GM12878 (cell line): ENCODE results near the gene MYLIP. TPM values are rescaled to one million over a fixed set of nuclear protein-coding genes. Genes with fewer than 3 reads are reported as not detected.

Experiments used
- ATAC-seq: fragments of 200-7000 bp; cut with Tn5 transposase; 3 replicates; pipeline ENCODE4 v1.9.1; 2020; ENCODE audit warnings: mild to moderate bottlenecking, moderate library complexity
- BruUV-seq: library from RNA; stranded (reverse); fragments of 400-500 nt; replicated peaks from 2 replicates; lab custom pipeline; 2021; lab: Mats Ljungman, UMichigan
- CTCF ChIA-PET: fragments of 300-600 bp; sonication (Branson Sonifier 250); formaldehyde crosslinking; extraction: SDS; loops from one replicate; lab custom pipeline; 2021; ENCODE audit warnings: inconsistent platforms; lab: Yijun Ruan, JAX
- POLR2A ChIA-PET: fragments of 350-600 bp; formaldehyde crosslinking; extraction: SDS; loops from one replicate; lab custom pipeline; 2021; ENCODE audit warnings: inconsistent platforms; lab: Charles Lee
- RAD21 ChIA-PET: fragments of 300-600 bp; sonication (Branson Sonifier 250); formaldehyde crosslinking; loops from one replicate; lab custom pipeline; 2023; ENCODE audit warnings: antibody characterized with exemption; ENCODE audit not compliant: unreplicated experiment; lab: Charles Lee
- SMC1A ChIA-PET: fragments of 300-600 bp; sonication (Branson Sonifier 250); formaldehyde crosslinking; loops from one replicate; lab custom pipeline; 2023; ENCODE audit not compliant: unreplicated experiment, uncharacterized antibody; lab: Charles Lee
- DNase-seq: peaks from one replicate; pipeline ENCODE4 v3.0.0-alpha.2; 2011; ENCODE audit warnings: low read depth, low spot score
- FAIRE-seq: peaks from 3 replicates; lab custom pipeline; 2011; peaks lifted over from hg19 to GRCh38; lab: Jason Lieb, UNC
- H2AFZ ChIP-seq: 2 replicates; pipeline ENCODE4 v1.6.0; 2011; ENCODE audit warnings: low read depth, low read length, control low read depth; ENCODE audit not compliant: control insufficient read depth
- H3K27ac ChIP-seq: 2 replicates; pipeline ENCODE4 v1.5.1; 2011; ENCODE audit warnings: control low read depth; ENCODE audit not compliant: control insufficient read depth, insufficient read depth
- H3K27me3 ChIP-seq, 2 experiments: replicated peaks in 1 of 2; 2 replicates each; pipeline versions ENCODE4 v1.6.0 to v1.6.1; 2011; ENCODE audit warnings: low read length in 1 of 2; ENCODE audit not compliant: control insufficient read depth in 2 of 2, insufficient read depth in 2 of 2
- H3K36me3 ChIP-seq, 2 experiments: 2 replicates each; pipeline ENCODE4 v1.5.1; 2011; ENCODE audit warnings: low read length in 1 of 2; ENCODE audit not compliant: control insufficient read depth in 2 of 2, insufficient read depth in 2 of 2
- H3K4me1 ChIP-seq: 2 replicates; pipeline ENCODE4 v1.6.1; 2011; ENCODE audit warnings: mild to moderate bottlenecking, low read length, moderate library complexity, mixed read lengths; ENCODE audit not compliant: control insufficient read depth, insufficient read depth
- H3K4me2 ChIP-seq: 2 replicates; pipeline ENCODE4 v1.6.0; 2011; ENCODE audit warnings: control low read depth; ENCODE audit not compliant: control insufficient read depth, insufficient read depth
- H3K4me3 ChIP-seq: fragments of 200-600 bp; sonication (generic); 2 replicates; pipeline ENCODE4 v1.5.1; 2016
- H3K79me2 ChIP-seq: 2 replicates; pipeline ENCODE4 v1.6.0; 2011; ENCODE audit warnings: low read length; ENCODE audit not compliant: control insufficient read depth, insufficient read depth
- H3K9ac ChIP-seq: 2 replicates; pipeline ENCODE4 v1.8.0; 2011; ENCODE audit warnings: low read length, control low read depth, mixed read lengths; ENCODE audit not compliant: control insufficient read depth, insufficient read depth
- H3K9me3 ChIP-seq: replicated peaks from 3 replicates; pipeline ENCODE4 v1.5.1; 2011; ENCODE audit warnings: mild to moderate bottlenecking, low read length; ENCODE audit not compliant: control insufficient read depth, insufficient read depth
- H4K20me1 ChIP-seq: 2 replicates; pipeline ENCODE4 v1.6.0; 2011; ENCODE audit not compliant: control insufficient read depth, insufficient read depth
- CBFB ChIP-seq: IDR thresholded peaks from 2 replicates; pipeline ENCODE4 v1.6.1; 2016; ENCODE audit warnings: antibody characterized with exemption, low read depth
- CHD1 ChIP-seq: IDR thresholded peaks from 2 replicates; pipeline ENCODE4 v1.6.1; 2012; ENCODE audit warnings: low read depth, low read length, improper control_type of control experiment
- EED ChIP-seq: sonication (generic); IDR thresholded peaks from 2 replicates; pipeline ENCODE4 v1.6.1; 2016; ENCODE audit warnings: antibody characterized with exemption, low read depth
- HCFC1 ChIP-seq: fragments of 150-350 bp; IDR thresholded peaks from 2 replicates; pipeline ENCODE4 v1.6.1; 2014; ENCODE audit warnings: low read length
- MEF2A ChIP-seq: IDR thresholded peaks from 2 replicates; pipeline ENCODE4 v1.6.1; 2011; ENCODE audit warnings: low read depth, mild to moderate bottlenecking, low read length, moderate library complexity; ENCODE audit not compliant: insufficient read depth
- PAX5 ChIP-seq: IDR thresholded peaks from 2 replicates; pipeline ENCODE4 v1.6.1; 2011; ENCODE audit warnings: low read depth, low read length, borderline replicate concordance
- PRDM15 ChIP-seq: fragments of 450-650 bp; formaldehyde crosslinking; IDR thresholded peaks from 2 replicates; pipeline ENCODE4 v1.4.0; 2020; ENCODE audit warnings: mild to moderate bottlenecking, moderate library complexity
- RAD51 ChIP-seq: fragments of 450-650 bp; IDR thresholded peaks from 2 replicates; pipeline ENCODE4 v1.6.1; 2016; ENCODE audit warnings: moderate library complexity, mild to moderate bottlenecking, inconsistent platforms
- RELB ChIP-seq: fragments of 450-650 bp; IDR thresholded peaks from 2 replicates; pipeline ENCODE4 v1.6.1; 2017; ENCODE audit warnings: low read depth, mild to moderate bottlenecking, moderate library complexity
- SMC3 ChIP-seq: IDR thresholded peaks from 2 replicates; pipeline ENCODE4 v1.6.1; 2011; ENCODE audit warnings: low read length, improper control_type of control experiment, borderline replicate concordance
- SUPT20H ChIP-seq: IDR thresholded peaks from 2 replicates; pipeline ENCODE4 v1.6.1; 2011; ENCODE audit warnings: low read depth, mild to moderate bottlenecking, low read length, moderate library complexity, borderline replicate concordance; ENCODE audit not compliant: control insufficient read depth
- ZBTB33 ChIP-seq: fragments of 450-650 bp; IDR thresholded peaks from 2 replicates; pipeline ENCODE4 v1.6.1; 2017; ENCODE audit warnings: mild to moderate bottlenecking
- ZNF207 ChIP-seq: fragments of 450-650 bp; IDR thresholded peaks from 2 replicates; pipeline ENCODE4 v1.6.1; 2014; ENCODE audit warnings: antibody characterized with exemption, mild to moderate bottlenecking, borderline replicate concordance
- ZSCAN29 ChIP-seq: fragments of 450-650 bp; IDR thresholded peaks from 2 replicates; pipeline ENCODE4 v1.6.1; 2017; ENCODE audit warnings: mild to moderate bottlenecking, moderate library complexity
- WGBS: methylation state at CpG from one replicate; pipeline ENCODE4 v1.1.6; 2016; ENCODE audit warnings: low lambda C conversion rate; ENCODE audit not compliant: insufficient replicate concordance, insufficient coverage; ENCODE audit errors: missing lambda C conversion rate; 5-methylcytosine and 5-hydroxymethylcytosine counted together
- in situ Hi-C: fragments of 300-500 bp; cut with MboI; formaldehyde crosslinking; loops from 9 replicates; pipeline ENCODE4 v1.14.3; 2018; ENCODE audit warnings: mixed read lengths
- intact Hi-C: fragments of 100-400 bp; cut with micrococcal nuclease; formaldehyde crosslinking; loops from one replicate; pipeline ENCODE4 v1.14.2; 2022; ENCODE audit not compliant: unreplicated experiment
- polyA plus RNA-seq, 11 experiments: library from polyadenylated mRNA; depleted of rRNA in 4 of 11; unstranded in 6 of 11; stranded (reverse) in 5 of 11; fragments of >200 nt; fragmentation: Nextera tagmentation in 4 of 11; fragmentation: Illumina TruSeq in 1 of 11; extraction: Ambion mirVana in 4 of 11; extraction: Trizol in 1 of 11; gene quantifications; 1 replicate in 1 of 11; 2 replicates in 10 of 11; pipeline versions ENCODE4 v1.2.1 to v1.2.3, GENCODE V29; 2011 to 2016; ENCODE audit warnings: inconsistent platforms in 2 of 11, missing spikeins in 2 of 11, low read depth in 1 of 11
- total RNA-seq, 4 experiments: library from RNA; depleted of rRNA in 3 of 4; stranded (reverse); fragments of >200 nt in 3 of 4; fragmentation: Illumina TruSeq in 1 of 4; extraction: Trizol in 1 of 4; gene quantifications; 2 replicates each; pipeline versions ENCODE4 v1.2.1 to v1.2.3, GENCODE V29; 2013 to 2021

MYLIP gene
- total and polyA plus RNA-seq, 10 of the 15 experiments (the other 5 are each of a cell fraction or from before 2014, with no cell fraction given), result 5.3 to 123 (median 12.5) TPM

DNA sequence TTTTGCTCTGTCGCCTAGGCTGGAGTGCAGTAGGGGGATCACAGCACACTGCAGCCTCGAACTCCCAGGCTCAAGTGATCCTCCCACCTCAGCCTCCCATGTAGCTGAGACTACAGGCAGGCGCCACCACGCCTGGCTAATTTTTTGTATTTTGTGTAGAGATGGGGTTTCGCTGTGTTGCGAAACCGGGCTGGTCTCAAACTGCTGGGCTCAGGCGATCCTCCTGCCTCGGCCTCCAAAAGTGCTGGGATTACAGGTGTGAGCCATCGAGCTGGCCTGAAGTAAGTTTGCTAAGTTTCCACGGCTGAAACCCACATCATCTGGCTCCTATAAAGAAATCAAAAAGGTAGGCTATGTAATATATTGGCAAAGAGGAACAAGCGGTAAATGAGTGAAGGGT is 1.4 kb upstream of the MYLIP start (continued):
- TF ChIP-seq PRDM15 (CRISPR knock-in tag) (no peak), PAX5 (no peak)

- Histone ChIP-seq H3K4me2 (peak overlapping the region; percentile 99), H3K4me1 (peaks cover 6% of the 10 kb centered on the region), H2AFZ (no peak overlapping the region), H3K9me3 (no peaks in the 10 kb centered on the region), H3K27me3 (no peaks in the 10 kb centered on the region), H3K36me3 (peaks cover 0 to 6% of the 10 kb centered on the region in 2 experiments; a peak in 2 of 4 replicates), H3K27ac (peak overlapping the region; percentile 53), H3K79me2 (peaks cover 59% of the 10 kb centered on the region), H4K20me1 (peaks cover 5% of the 10 kb centered on the region; the same call in 1 of the 2 replicates), H3K9ac (peak overlapping the region; percentile 76), H3K4me3 (peak overlapping the region; percentile 86)
- DNase-seq, result no peak
- BruUV-seq, result no TSS peak
- in situ Hi-C loops, result loop anchor here (5.0 kb wide), 1 partner anchor 438 kb away; no protein-coding TSS in a partner anchor
- WGBS, result 3% methylated on average over 19 of the region's 36 CpGs
- FAIRE-seq, result no peak
- intact Hi-C loops, result loop anchor here (2.0 to 5.0 kb wide), 6 partner anchors 33 to 229 kb away; no protein-coding TSS in a partner anchor
- ChIA-PET SMC1A (interaction anchor here (0.7 to 8.7 kb wide), 34 partner anchors 11 to 499 kb away, joined by 3 to 184 read pairs (median 6); no protein-coding TSS in a partner anchor), RAD21 (interaction anchor here (0.9 to 8.7 kb wide), 25 partner anchors 13 to 471 kb away, joined by 3 to 220 read pairs (median 8); no protein-coding TSS in a partner anchor), CTCF (interaction anchor here (0.7 to 11.2 kb wide), 31 partner anchors 14 to 448 kb away, joined by 3 to 131 read pairs (median 4); no protein-coding TSS in a partner anchor), POLR2A (interaction anchor here (0.6 to 5.6 kb wide), 13 partner anchors 37 to 438 kb away, joined by 3 to 53 read pairs (median 4); no protein-coding TSS in a partner anchor)
- peak; percentile 3 for ATAC-seq
- TF ChIP-seq ZSCAN29 (no peak), HCFC1 (no peak), ZNF207 (no peak), SMC3 (no peak), RAD51 (no peak), EED (no peak), SUPT20H (no peak), CBFB (no peak), ZBTB33 (no peak), CHD1 (0 out of 2 replicates have a peak, but pooled peaks have one; percentile 4), MEF2A (no peak), RELB (no peak)
Measured at GRCh38 chr6:16129623-16130401, 926 bp downstream of the MYLIP start.
